ENCODE results near the gene P3R3URF. TPM values are rescaled to one million over a fixed set of nuclear protein-coding genes. Genes with fewer than 3 reads are reported as not detected.

P3R3URF gene
- total RNA-seq, 1 experiment from 2014 or later, result not detected

DNA sequence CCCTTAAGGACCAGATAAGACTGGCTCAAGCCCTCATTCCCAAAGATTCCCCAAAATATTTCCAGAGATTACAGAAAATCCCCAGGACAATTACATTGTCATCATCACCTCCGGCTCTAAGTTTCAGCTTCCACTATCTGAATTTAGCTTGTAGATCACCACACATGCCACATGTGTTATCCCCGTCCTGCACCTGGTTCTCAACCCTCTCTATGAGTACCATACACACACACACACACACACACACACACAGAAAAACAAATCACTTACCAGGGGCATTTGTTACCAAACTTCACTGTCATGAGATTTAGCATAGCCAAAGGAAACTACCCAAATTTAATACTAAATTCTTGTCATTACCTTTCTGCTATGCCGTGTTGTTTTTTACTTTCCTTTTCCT lies 16.8 kb downstream of the P3R3URF start:
- POLR2A ChIA-PET (ENCODE audit: unreplicated experiment), result interaction anchor here (0.7 kb wide), 1 partner anchor 267 kb away, joined by 4 read pairs; no protein-coding TSS in a partner anchor
- CTCF ChIA-PET, result no interaction called here

DNA sequence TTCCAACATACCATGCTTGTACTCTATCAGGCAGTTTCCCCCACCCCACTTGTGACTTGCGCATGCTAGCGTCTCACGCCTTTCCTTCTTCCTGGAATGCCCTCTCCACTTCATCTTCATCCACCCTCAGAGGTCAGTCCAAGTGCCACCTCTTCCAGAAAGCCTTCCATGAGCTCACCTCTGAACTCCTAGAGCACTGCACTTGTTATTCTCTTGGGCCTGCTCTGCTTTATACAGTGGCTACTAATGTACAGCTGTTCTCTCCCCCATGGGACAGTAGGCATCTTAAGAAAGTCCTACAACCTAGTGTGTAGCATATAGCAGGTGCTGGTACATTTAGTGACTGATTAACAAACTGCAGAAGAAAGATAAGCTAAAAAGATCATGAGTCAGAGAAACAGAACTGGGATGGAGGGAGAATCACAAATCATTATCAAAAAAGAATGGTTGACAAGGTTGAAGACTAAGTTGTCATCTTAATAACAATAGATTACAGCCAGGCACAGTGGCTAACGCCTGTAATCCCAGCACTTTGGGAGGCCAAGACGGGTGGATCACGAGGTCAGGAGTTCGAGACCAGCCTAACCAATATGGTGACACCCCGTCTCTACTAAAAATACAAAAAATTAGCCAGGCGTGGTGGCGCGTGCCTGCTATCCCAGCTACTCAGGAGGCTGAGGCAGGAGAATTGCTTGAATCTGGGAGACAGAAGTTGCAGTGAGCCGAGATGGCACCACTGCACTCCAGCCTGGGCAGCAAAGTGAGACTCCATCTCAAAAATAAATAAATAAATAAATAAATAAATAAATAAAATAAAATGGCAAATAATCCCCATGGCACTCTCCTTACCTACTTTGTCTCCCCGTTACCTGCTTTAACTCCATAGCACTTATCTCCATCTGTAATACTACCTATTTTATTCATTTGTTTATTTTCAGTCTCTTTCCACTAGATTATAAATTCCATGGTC lies 17.7 kb downstream of the P3R3URF start:
- no peak overlapping the region for H3K4me3 ChIP-seq
- H3K36me3 ChIP-seq (ENCODE audit: low read depth), result no peaks in the 10 kb centered on the region
- DNase-seq, result no peak
- ChIA-PET POLR2A (ENCODE audit: unreplicated experiment) (interaction anchor here (0.7 kb wide), 1 partner anchor 266 kb away, joined by 4 read pairs; no protein-coding TSS in a partner anchor), CTCF (no interaction called here)
- H3K4me1 ChIP-seq (replicated peaks; ENCODE audit: insufficient read depth), result peaks cover 8% of the 10 kb centered on the region; the same call in 1 of the 2 replicates
- no TSS peak for BruUV-seq (replicated peaks)
- no peaks in the 10 kb centered on the region for H3K79me2 ChIP-seq (ENCODE audit: low read depth)
- no peaks in the 10 kb centered on the region for H3K27me3 ChIP-seq (ENCODE audit: insufficient read depth, low read depth)
- no peak overlapping the region for H2AFZ ChIP-seq
- H3K4me2 ChIP-seq, result no peak overlapping the region
- no peaks in the 10 kb centered on the region for H3F3A ChIP-seq (ENCODE audit: insufficient read depth, low read depth)
- no peak for TF ChIP-seq EZH2 (IDR thresholded peaks at IDR 0.05; ENCODE audit: low read depth)
- no peak for TF ChIP-seq CTCF (conservative IDR thresholded peaks at IDR 0.05)
- no peaks in the 10 kb centered on the region for H4K20me1 ChIP-seq (ENCODE audit: insufficient read depth)
- H3K27ac ChIP-seq, result no peak overlapping the region
- H3K9me2 ChIP-seq (ENCODE audit: insufficient read depth), result no peaks in the 10 kb centered on the region
- intact Hi-C loops (cut with micrococcal nuclease; ENCODE audit: unreplicated experiment), result no loop called here
- no peaks in the 10 kb centered on the region for H3K9me3 ChIP-seq (ENCODE audit: insufficient read depth, low read depth)

More for the DNA sequence above, 16.8 kb downstream of the P3R3URF start:
- Histone ChIP-seq H3K36me3 (ENCODE audit: low read depth) (no peaks in the 10 kb centered on the region), H3K4me3 (no peak overlapping the region), H2AFZ (no peak overlapping the region), H3K9me3 (ENCODE audit: insufficient read depth, low read depth) (no peaks in the 10 kb centered on the region), H4K20me1 (ENCODE audit: insufficient read depth) (no peaks in the 10 kb centered on the region), H3K4me1 (replicated peaks; ENCODE audit: insufficient read depth) (peaks cover 8% of the 10 kb centered on the region; the same call in 1 of the 2 replicates), H3K4me2 (no peak overlapping the region), H3K27ac (no peak overlapping the region), H3K9me2 (ENCODE audit: insufficient read depth) (no peaks in the 10 kb centered on the region), H3K79me2 (ENCODE audit: low read depth) (no peaks in the 10 kb centered on the region), H3K27me3 (ENCODE audit: insufficient read depth, low read depth) (no peaks in the 10 kb centered on the region), H3F3A (ENCODE audit: insufficient read depth, low read depth) (no peaks in the 10 kb centered on the region)
- no TSS peak for BruUV-seq (replicated peaks)
- intact Hi-C loops (cut with micrococcal nuclease; ENCODE audit: unreplicated experiment), result no loop called here
- DNase-seq, result no peak
- TF ChIP-seq CTCF (conservative IDR thresholded peaks at IDR 0.05) (no peak), EZH2 (IDR thresholded peaks at IDR 0.05; ENCODE audit: low read depth) (no peak)

- Histone ChIP-seq H3K4me3 (no peak overlapping the region), H3K4me2 (no peak overlapping the region), H3K27ac (no peak overlapping the region), H3K9me3 (ENCODE audit: insufficient read depth, low read depth) (no peaks in the 10 kb centered on the region), H3K79me2 (ENCODE audit: low read depth) (no peaks in the 10 kb centered on the region), H3K4me1 (replicated peaks; ENCODE audit: insufficient read depth) (peaks cover 8% of the 10 kb centered on the region; the same call in 1 of the 2 replicates), H3K36me3 (ENCODE audit: low read depth) (no peaks in the 10 kb centered on the region), H3K9me2 (ENCODE audit: insufficient read depth) (no peaks in the 10 kb centered on the region), H3K27me3 (ENCODE audit: insufficient read depth, low read depth) (no peaks in the 10 kb centered on the region), H2AFZ (no peak overlapping the region), H3F3A (ENCODE audit: insufficient read depth, low read depth) (no peaks in the 10 kb centered on the region), H4K20me1 (ENCODE audit: insufficient read depth) (no peaks in the 10 kb centered on the region)
- DNase-seq, result no peak
- ChIA-PET POLR2A (ENCODE audit: unreplicated experiment) (no interaction called here), CTCF (no interaction called here)
- no TSS peak for BruUV-seq (replicated peaks)
- intact Hi-C loops (cut with micrococcal nuclease; ENCODE audit: unreplicated experiment), result no loop called here
- TF ChIP-seq EZH2 (IDR thresholded peaks at IDR 0.05; ENCODE audit: low read depth) (no peak), CTCF (conservative IDR thresholded peaks at IDR 0.05) (no peak)
These were observed 18.4 kb downstream of the P3R3URF start for GRCh38 chr1:46157916-46158311.
